Heart right ventricle (tissue), 16 donors: ENCODE data around the gene SMARCA2. TPM values are rescaled to one million over a fixed set of nuclear protein-coding genes. Genes with fewer than 3 reads are reported as not detected.

Experiments used
- ATAC-seq, 8 donors: fragments of 200-7000 bp; cut with Tn5 transposase; one replicate each; pipeline ENCODE4 v1.9.1; 2020; ENCODE audit warnings: mild to moderate bottlenecking in 8 of 8, moderate library complexity in 8 of 8, moderate number of reproducible peaks in 1 of 8
- DNase-seq, 2 donors: peaks; one replicate each; pipeline ENCODE4 v3.0.0-alpha.2; 2020
- H3K27ac ChIP-seq, 10 donors: fragments of 200-600 bp; sonication (generic) in 2 of 10; one replicate each; pipeline versions ENCODE4 v1.5.0 to v1.8.0; 2020 to 2022; ENCODE audit warnings: mild to moderate bottlenecking in 3 of 10
- H3K27me3 ChIP-seq, 7 donors: fragments of 200-600 bp; one replicate each; pipeline ENCODE4 v1.8.0; 2021 to 2022; ENCODE audit warnings: mild to moderate bottlenecking in 2 of 7
- H3K36me3 ChIP-seq, 9 donors: fragments of 200-600 bp; sonication (generic) in 1 of 9; one replicate each; pipeline versions ENCODE4 v1.5.0 to v1.8.0; 2020 to 2022; ENCODE audit warnings: mild to moderate bottlenecking in 2 of 9
- H3K4me1 ChIP-seq, 9 donors: fragments of 200-600 bp; sonication (generic) in 1 of 9; one replicate each; pipeline versions ENCODE4 v1.5.0 to v1.8.0; 2020 to 2022; ENCODE audit warnings: mild to moderate bottlenecking in 4 of 9
- H3K4me3 ChIP-seq, 10 donors: fragments of 200-600 bp; sonication (generic) in 2 of 10; one replicate each; pipeline versions ENCODE4 v1.5.0 to v1.8.0; 2020 to 2022; ENCODE audit warnings: mild to moderate bottlenecking in 7 of 10, moderate library complexity in 2 of 10
- H3K9me3 ChIP-seq, 11 donors: fragments of 200-600 bp in 10 of 11; sonication (generic) in 2 of 11; one replicate each; pipeline versions ENCODE4 v1.5.0 to v1.8.0; 2013 to 2022; ENCODE audit warnings: mild to moderate bottlenecking in 2 of 11, control low read depth in 1 of 11, moderate library complexity in 1 of 11
- CTCF ChIP-seq, 9 donors: fragments of 200-600 bp; sonication (generic) in 2 of 9; IDR thresholded peaks; one replicate each; pipeline versions ENCODE4 v1.5.0 to v1.8.0; 2021 to 2022; ENCODE audit warnings: antibody characterized with exemption in 9 of 9, mild to moderate bottlenecking in 5 of 9, moderate library complexity in 1 of 9
- WGBS, 2 donors: extraction: QIAGEN DNeasy Blood & Tissue Kit; methylation state at CpG; one replicate each; pipeline ENCODE4 v1.1.7; 2013; ENCODE audit warnings: inconsistent platforms in 1 of 2; 5-methylcytosine and 5-hydroxymethylcytosine counted together
- intact Hi-C, 10 donors: fragments of 100-400 bp; cut with DNase I; formaldehyde crosslinking; loops; one replicate each; pipeline versions ENCODE4 v1.11.1 to v1.14.2; 2022
- polyA plus RNA-seq, 2 donors: library from polyadenylated mRNA; stranded (reverse); fragments of 200-250 nt; gene quantifications; one replicate each; pipeline ENCODE4 v1.2.3, GENCODE V29; 2013
- total RNA-seq, 10 donors: library from RNA; stranded (reverse); fragmentation: NEBNext Ultra II Directional in 3 of 10; extraction: Animal tissue kit (Norgen Biotek cat#: 25700) in 3 of 10; gene quantifications; one replicate each; pipeline versions ENCODE4 v1.2.1 to v1.2.4, GENCODE V29; 2021 to 2023
- donor health status: Arrhythmogenic right ventricular cardiomyopathy.
- donor health status: ischemic (EF 13 %, LVEDD 7.1; RV severe dilation, severe dysfunction).
- donor health status: healthy with polysubstance abuse.
- donor health status: DM: no; HTN: yes; CAD: no.
- donor health status: DM: no; HTN: no; CAD: no.
- donor health status: ischemic (EF 25% LVEDD 6.9; RV normal size, moderate dysfunction).
- donor health status: ischemic (EF 25% LVEDD 5.7; RV mildly dilated, moderate dysfunction).
- donor health status: healthy.
- donor health status: DM: yes; HTN: yes; CAD: no.
- donor health status: Ischemic cardiomyopathy.
- donor health status: ischemic (EF 35%, LVEDD 5.7; RV mildly dilated, moderate dysfunction).
- donor health status: nonischemic (EF 11% LVEDD 7.7; RV severe dilation, severe dysfunction).
- donor health status: DM: yes; HTN: yes; CAD: no.
- donor health status: PGD.
- donor health status: ischemic (EF 29% LVEDD 5.4; RV normal size, mild dysfunction).
- donor health status: nonischemic (EF 23%, LVEDD 6.1; RV moderate dilation, normal function).

The SMARCA2 gene
- total and polyA plus RNA-seq, 12 donors, result 26.5 to 140 (median 105) TPM

GRCh38 chr9:2119566-2119965, 104.4 kb downstream of the SMARCA2 start:
- H3K4me1 ChIP-seq, result peaks cover 0 to 22% (median 17%) of the 10 kb centered on the region in 9 donors
- H3K36me3 ChIP-seq, result peaks cover 0 to 99% (median 47%) of the 10 kb centered on the region in 9 donors
- WGBS, 2 donors, result 88 to 89% methylated on average over 9 of the region's 9 CpGs
- H3K27ac ChIP-seq, result no peak overlapping the region
- ATAC-seq (peak in 2 of 8 donors; percentile 33 to 40), DNase-seq (no peak)
- TF ChIP-seq CTCF (IDR thresholded peaks at IDR 0.05), result no peak
- H3K27me3 ChIP-seq, result no peaks in the 10 kb centered on the region
- no peak overlapping the region for H3K4me3 ChIP-seq
- H3K9me3 ChIP-seq, result no peaks in the 10 kb centered on the region
- intact Hi-C loops, result no loop called here

GRCh38 chr9:2120926-2121689, 106.0 kb downstream of the SMARCA2 start:
- Histone ChIP-seq H3K27ac (no peak overlapping the region), H3K9me3 (no peaks in the 10 kb centered on the region), H3K4me3 (no peak overlapping the region), H3K36me3 (peaks cover 0 to 91% (median 36%) of the 10 kb centered on the region in 9 donors), H3K27me3 (no peaks in the 10 kb centered on the region), H3K4me1 (peaks cover under 1 to 37% (median 29%) of the 10 kb centered on the region in 9 donors)
- 54 to 59% methylated on average over 3 of the region's 3 CpGs for WGBS, 2 donors
- TF ChIP-seq CTCF (IDR thresholded peaks at IDR 0.05), result peak in 7 of 9 donors; percentile 5 to 53 (median 30)
- no peak for ATAC-seq
- no peak for DNase-seq
- intact Hi-C loops, result loop anchor here in 2 of 10 donors (5.0 to 10.0 kb wide), 2 partner anchors 714 to 716 kb away; no protein-coding TSS in a partner anchor

GRCh38 chr9:2122299-2122698, 107.2 kb downstream of the SMARCA2 start:
- ATAC-seq, result no peak
- intact Hi-C loops, result loop anchor here in 2 of 10 donors (5.0 to 10.0 kb wide), 2 partner anchors 713 to 715 kb away; no protein-coding TSS in a partner anchor
- peaks cover 11 to 48% (median 40%) of the 10 kb centered on the region in 9 donors for H3K4me1 ChIP-seq

More at GRCh38 chr9:2122299-2122698, 107.2 kb downstream of the SMARCA2 start:
- no peaks in the 10 kb centered on the region for H3K9me3 ChIP-seq
- H3K27me3 ChIP-seq, result no peaks in the 10 kb centered on the region
- WGBS, 2 donors, result 77 to 93% methylated on average over 3 of the region's 3 CpGs
- peaks cover 0 to 80% (median 28%) of the 10 kb centered on the region in 9 donors for H3K36me3 ChIP-seq
- no peak overlapping the region for H3K4me3 ChIP-seq
- DNase-seq, result no peak
- no peak overlapping the region for H3K27ac ChIP-seq
- TF ChIP-seq CTCF (IDR thresholded peaks at IDR 0.05), result no peak
